PC-9 (cell line): ENCODE measurements around the gene TTYH1. TPM values are rescaled to one million over a fixed set of nuclear protein-coding genes. Genes with fewer than 3 reads are reported as not detected.

ENCODE experiments used
- BruUV-seq: library from RNA; stranded (reverse); fragments of 400-500 nt; replicated peaks from 2 replicates; lab custom pipeline; 2021; lab: Mats Ljungman, UMichigan
- CTCF ChIA-PET: fragments of 300-600 bp; sonication (Branson Sonifier 250); formaldehyde crosslinking; loops from one replicate; lab custom pipeline; 2022; ENCODE audit warnings: antibody characterized with exemption; lab: Charles Lee
- POLR2A ChIA-PET: fragments of 300-600 bp; sonication (Branson Sonifier 250); formaldehyde crosslinking; loops from one replicate; lab custom pipeline; 2022; ENCODE audit warnings: antibody characterized with exemption; ENCODE audit not compliant: unreplicated experiment; lab: Charles Lee
- DNase-seq, 2 experiments: peaks; one replicate each; pipeline versions ENCODE4 v3.0.0 to v3.0.0-alpha.2; 2015 to 2022; ENCODE audit warnings: mixed read lengths in 1 of 2
- H2AFZ ChIP-seq: fragments of 200-600 bp; sonication (generic); 2 replicates; pipeline ENCODE4 v1.8.1; 2017; ENCODE audit warnings: antibody characterized with exemption
- H3F3A ChIP-seq: fragments of 200-600 bp; sonication (generic); 2 replicates; pipeline ENCODE4 v1.8.1; 2017; ENCODE audit warnings: antibody characterized with exemption, mild to moderate bottlenecking, low read depth; ENCODE audit not compliant: insufficient read depth
- H3K27ac ChIP-seq: fragments of 200-600 bp; sonication (generic); 2 replicates; pipeline ENCODE4 v1.6.1; 2016; ENCODE audit warnings: mixed run types
- H3K27me3 ChIP-seq: fragments of 200-600 bp; sonication (generic); 2 replicates; pipeline ENCODE4 v1.6.1; 2016; ENCODE audit warnings: low read depth, mixed run types; ENCODE audit not compliant: insufficient read depth
- H3K36me3 ChIP-seq: fragments of 200-600 bp; sonication (generic); 2 replicates; pipeline ENCODE4 v1.6.1; 2016; ENCODE audit warnings: low read depth, mixed run types
- H3K4me1 ChIP-seq: fragments of 200-600 bp; sonication (generic); replicated peaks from 2 replicates; pipeline ENCODE4 v1.6.1; 2016; ENCODE audit warnings: mixed run types; ENCODE audit not compliant: insufficient read depth
- H3K4me2 ChIP-seq: fragments of 200-600 bp; sonication (generic); 2 replicates; pipeline ENCODE4 v1.6.1; 2017; ENCODE audit warnings: mixed run types
- H3K4me3 ChIP-seq: fragments of 200-600 bp; sonication (generic); 2 replicates; pipeline ENCODE4 v1.6.1; 2016; ENCODE audit warnings: mixed run types
- H3K79me2 ChIP-seq: fragments of 200-600 bp; sonication (generic); 2 replicates; pipeline ENCODE4 v1.6.1; 2017; ENCODE audit warnings: low read depth, mixed run types
- H3K9me2 ChIP-seq: fragments of 200-600 bp; sonication (generic); 2 replicates; pipeline ENCODE4 v1.8.1; 2017; ENCODE audit warnings: mild to moderate bottlenecking; ENCODE audit not compliant: insufficient read depth
- H3K9me3 ChIP-seq: fragments of 200-600 bp; sonication (generic); 2 replicates; pipeline ENCODE4 v1.8.1; 2016; ENCODE audit warnings: low read depth; ENCODE audit not compliant: insufficient read depth
- H4K20me1 ChIP-seq: fragments of 200-600 bp; sonication (generic); 2 replicates; pipeline ENCODE4 v1.8.1; 2017; ENCODE audit not compliant: insufficient read depth
- CTCF ChIP-seq: fragments of 200-600 bp; sonication (generic); conservative IDR thresholded peaks from 2 replicates; pipeline ENCODE4 v1.6.1; 2017; ENCODE audit warnings: mixed run types, antibody characterized with exemption, mild to moderate bottlenecking, moderate library complexity
- EZH2 ChIP-seq: fragments of 200-600 bp; sonication (generic); IDR thresholded peaks from 2 replicates; pipeline ENCODE4 v1.8.0; 2017; ENCODE audit warnings: antibody characterized with exemption, low read depth
- intact Hi-C: fragments of 100-400 bp; cut with micrococcal nuclease; formaldehyde crosslinking; loops from one replicate; pipeline ENCODE4 v1.10.0; 2022; ENCODE audit not compliant: unreplicated experiment
- total RNA-seq: library from RNA; stranded (reverse); gene quantifications from 2 replicates; pipeline ENCODE4 v1.2.3, GENCODE V29; 2021

Gene TTYH1
- total RNA-seq, 1 experiment from 2014 or later: 1.6 TPM

- Histone ChIP-seq H3K27me3 (peaks cover 55% of the 10 kb centered on the region), H3K27ac (no peak overlapping the region), H3K4me1 (no peaks in the 10 kb centered on the region), H3K9me2 (no peaks in the 10 kb centered on the region), H3F3A (peaks cover 8% of the 10 kb centered on the region; the same call in 1 of the 2 replicates), H3K79me2 (no peaks in the 10 kb centered on the region), H2AFZ (no peak overlapping the region), H3K36me3 (no peaks in the 10 kb centered on the region), H4K20me1 (no peaks in the 10 kb centered on the region), H3K4me3 (no peak overlapping the region), H3K4me2 (no peak overlapping the region), H3K9me3 (no peaks in the 10 kb centered on the region)
- ChIA-PET CTCF (no interaction called here), POLR2A (no interaction called here)
- TF ChIP-seq CTCF (no peak), EZH2 (no peak)
- intact Hi-C loops: no loop called here
- no peak for DNase-seq
- no TSS peak for BruUV-seq
Observed at GRCh38 chr19:54415901-54416673, 823 bp downstream of the TTYH1 start.

- H2AFZ ChIP-seq: no peak overlapping the region
- H4K20me1 ChIP-seq: no peaks in the 10 kb centered on the region
- POLR2A ChIA-PET: no interaction called here
- H3K36me3 ChIP-seq: no peaks in the 10 kb centered on the region
- DNase-seq: no peak
- intact Hi-C loops: no loop called here
- no TSS peak for BruUV-seq
- no peaks in the 10 kb centered on the region for H3K9me2 ChIP-seq
- no peak overlapping the region for H3K4me2 ChIP-seq
- TF ChIP-seq CTCF (no peak), EZH2 (no peak)
- peaks cover 8% of the 10 kb centered on the region; the same call in 1 of the 2 replicates for H3F3A ChIP-seq
- no peak overlapping the region for H3K27ac ChIP-seq
- H3K4me1 ChIP-seq: no peaks in the 10 kb centered on the region
- H3K9me3 ChIP-seq: no peaks in the 10 kb centered on the region
- no peaks in the 10 kb centered on the region for H3K79me2 ChIP-seq
- H3K4me3 ChIP-seq: no peak overlapping the region
- peaks cover 55% of the 10 kb centered on the region for H3K27me3 ChIP-seq
- CTCF ChIA-PET: no interaction called here
Observed at GRCh38 chr19:54416695-54417491, 1.6 kb downstream of the TTYH1 start.

GRCh38 chr19:54418030-54418929 lies 3.0 kb downstream of the TTYH1 start:
- no peak overlapping the region for H3K4me2 ChIP-seq
- ChIA-PET CTCF (interaction anchor here (0.5 to 0.6 kb wide), 2 partner anchors 25 to 741 kb away, joined by 4 to 5 read pairs; no protein-coding TSS in a partner anchor), POLR2A (no interaction called here)
- BruUV-seq: no TSS peak
- peaks cover 8% of the 10 kb centered on the region; the same call in 1 of the 2 replicates for H3F3A ChIP-seq
- H3K9me3 ChIP-seq: no peaks in the 10 kb centered on the region
- no peaks in the 10 kb centered on the region for H4K20me1 ChIP-seq
- DNase-seq: no peak
- peaks cover 60% of the 10 kb centered on the region for H3K27me3 ChIP-seq
- no peak for TF ChIP-seq EZH2
- TF ChIP-seq CTCF: no peak
- H2AFZ ChIP-seq: no peak overlapping the region
- intact Hi-C loops: no loop called here
- H3K4me3 ChIP-seq: no peak overlapping the region
- no peaks in the 10 kb centered on the region for H3K9me2 ChIP-seq
- no peak overlapping the region for H3K27ac ChIP-seq
- H3K36me3 ChIP-seq: no peaks in the 10 kb centered on the region
- H3K79me2 ChIP-seq: no peaks in the 10 kb centered on the region
- H3K4me1 ChIP-seq: no peaks in the 10 kb centered on the region
